ENCODE results near the gene CCM2.

CCM2 gene

DNA sequence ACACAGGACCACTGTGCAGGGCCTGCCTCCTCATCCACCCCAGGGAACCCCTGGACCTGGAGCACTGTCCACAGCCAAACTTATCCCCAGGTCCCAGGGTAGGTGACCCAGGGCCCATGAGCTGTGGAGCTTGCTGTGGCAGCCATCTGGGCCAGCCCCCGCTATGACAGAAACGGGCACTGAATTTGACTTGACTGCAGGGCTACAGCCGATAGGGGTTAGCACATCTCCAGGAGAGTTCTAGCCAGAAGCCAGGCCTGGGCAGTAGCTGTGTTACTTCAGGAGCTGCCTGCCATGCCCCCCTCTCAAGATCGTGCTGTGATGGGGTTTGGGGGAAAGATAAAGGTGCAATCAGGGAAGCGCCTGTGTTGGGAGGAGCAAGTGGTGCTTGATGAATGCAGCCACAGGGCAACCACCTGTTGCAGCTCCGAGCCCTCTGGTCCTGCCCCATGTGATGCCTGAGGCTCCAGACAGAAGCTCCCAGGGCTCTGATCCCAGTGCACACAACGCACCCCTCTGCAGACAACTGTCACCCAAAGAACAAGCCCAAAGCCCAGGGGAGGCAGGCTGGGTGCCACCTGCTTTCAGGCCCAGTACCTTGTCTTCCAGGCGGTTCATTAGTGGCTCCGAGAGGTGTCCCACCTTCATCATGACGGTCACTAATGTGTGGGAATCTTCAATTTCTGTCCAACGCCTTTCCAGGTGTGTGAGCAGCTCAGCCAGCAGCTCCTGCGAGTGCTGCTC, 105.0 kb downstream of the CCM2 start:
- in situ Hi-C loops (cut with MboI; ENCODE audit: low pct_unique_long_range_greater_than_20kb, low sequenced_read_pairs, unreplicated experiment), result no loop called here
- no peak for DNase-seq (ENCODE audit: low spot score)
- TF ChIP-seq, protein P1, sequence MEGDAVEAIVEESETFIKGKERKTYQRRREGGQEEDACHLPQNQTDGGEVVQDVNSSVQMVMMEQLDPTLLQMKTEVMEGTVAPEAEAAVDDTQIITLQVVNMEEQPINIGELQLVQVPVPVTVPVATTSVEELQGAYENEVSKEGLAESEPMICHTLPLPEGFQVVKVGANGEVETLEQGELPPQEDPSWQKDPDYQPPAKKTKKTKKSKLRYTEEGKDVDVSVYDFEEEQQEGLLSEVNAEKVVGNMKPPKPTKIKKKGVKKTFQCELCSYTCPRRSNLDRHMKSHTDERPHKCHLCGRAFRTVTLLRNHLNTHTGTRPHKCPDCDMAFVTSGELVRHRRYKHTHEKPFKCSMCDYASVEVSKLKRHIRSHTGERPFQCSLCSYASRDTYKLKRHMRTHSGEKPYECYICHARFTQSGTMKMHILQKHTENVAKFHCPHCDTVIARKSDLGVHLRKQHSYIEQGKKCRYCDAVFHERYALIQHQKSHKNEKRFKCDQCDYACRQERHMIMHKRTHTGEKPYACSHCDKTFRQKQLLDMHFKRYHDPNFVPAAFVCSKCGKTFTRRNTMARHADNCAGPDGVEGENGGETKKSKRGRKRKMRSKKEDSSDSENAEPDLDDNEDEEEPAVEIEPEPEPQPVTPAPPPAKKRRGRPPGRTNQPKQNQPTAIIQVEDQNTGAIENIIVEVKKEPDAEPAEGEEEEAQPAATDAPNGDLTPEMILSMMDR (IDR thresholded peaks at IDR 0.05; ENCODE audit: extremely low read depth, insufficient read depth, missing control alignments), result no peak

DNA sequence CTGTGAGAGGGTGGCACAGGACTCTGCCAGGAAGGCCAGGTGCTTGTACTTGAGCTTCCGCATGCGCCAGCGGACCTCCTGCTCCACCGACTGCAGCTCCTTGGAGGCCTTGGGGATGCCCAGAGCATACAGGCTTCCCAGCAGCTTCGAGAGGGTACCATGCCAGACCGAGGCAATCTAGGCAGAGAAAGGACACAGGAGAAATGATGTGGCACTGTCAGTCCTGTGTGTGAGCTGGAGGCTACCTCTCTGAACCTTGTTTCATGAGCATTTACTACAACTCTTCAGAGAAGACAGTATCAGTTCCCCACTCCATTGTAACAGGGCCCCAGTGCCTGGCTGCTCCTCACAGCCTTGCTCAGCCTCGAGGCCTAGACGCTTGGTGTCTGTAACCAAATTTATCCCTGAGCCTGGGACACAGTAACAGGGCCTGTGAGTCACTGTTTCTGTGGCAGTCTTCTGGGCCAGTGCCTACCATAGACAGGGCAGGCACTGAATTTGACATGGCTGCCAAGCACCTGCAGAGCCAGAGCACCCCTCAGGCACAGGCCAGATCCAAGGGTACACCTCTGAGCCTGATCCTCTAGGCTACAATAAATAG, 105.7 kb downstream of the CCM2 start:
- TF ChIP-seq, protein P1 (IDR thresholded peaks at IDR 0.05; ENCODE audit: extremely low read depth, insufficient read depth, missing control alignments), result no peak
- in situ Hi-C loops (cut with MboI; ENCODE audit: low pct_unique_long_range_greater_than_20kb, low sequenced_read_pairs, unreplicated experiment), result no loop called here
- no peak for DNase-seq (ENCODE audit: low spot score)

DNA sequence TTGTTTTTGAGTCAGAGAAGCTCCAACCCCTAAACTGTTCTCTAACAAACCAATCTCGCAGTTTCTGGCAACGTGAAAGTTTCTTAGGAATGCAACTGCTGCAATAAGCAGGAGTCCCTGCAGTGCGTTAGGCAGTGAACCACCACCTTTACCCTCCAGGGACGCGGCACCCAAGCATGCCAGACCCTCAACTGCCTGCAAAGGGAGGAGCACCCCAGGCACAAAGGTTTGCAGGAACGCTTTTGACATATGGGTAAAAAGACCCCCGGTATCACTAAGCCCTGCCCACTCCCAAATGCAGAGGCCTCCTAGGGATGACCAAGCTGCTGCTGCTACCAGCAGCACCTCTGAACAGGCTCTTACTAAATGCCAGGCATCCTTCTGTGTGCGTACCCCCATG, 106.8 kb downstream of the CCM2 start:
- TF ChIP-seq, protein P1 (IDR thresholded peaks at IDR 0.05; ENCODE audit: extremely low read depth, insufficient read depth, missing control alignments), result no peak
- no peak for DNase-seq (ENCODE audit: low spot score)
- in situ Hi-C loops (cut with MboI; ENCODE audit: low pct_unique_long_range_greater_than_20kb, low sequenced_read_pairs, unreplicated experiment), result no loop called here

DNA sequence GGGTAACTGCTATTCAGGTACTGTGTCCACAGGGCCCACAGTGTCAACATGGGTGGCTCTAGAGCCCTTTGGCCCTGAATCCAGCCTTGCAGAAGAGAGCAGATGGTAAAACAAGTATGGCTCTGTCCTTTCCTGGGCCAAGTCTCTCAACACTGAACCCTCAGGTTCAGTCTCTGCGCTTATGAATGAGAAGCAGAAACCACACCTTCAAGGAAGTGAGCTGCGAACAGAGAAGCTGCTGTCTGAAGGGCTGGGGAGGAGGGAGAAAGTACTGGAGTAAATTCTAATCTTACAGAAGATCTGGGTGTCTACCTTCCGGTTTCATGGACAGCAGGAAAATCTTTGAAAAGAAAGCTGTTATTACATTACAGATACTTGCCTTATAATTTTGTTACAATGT, 107.4 kb downstream of the CCM2 start:
- in situ Hi-C loops (cut with MboI; ENCODE audit: low pct_unique_long_range_greater_than_20kb, low sequenced_read_pairs, unreplicated experiment), result no loop called here
- DNase-seq (ENCODE audit: low spot score), result no peak
- TF ChIP-seq, protein P1 (IDR thresholded peaks at IDR 0.05; ENCODE audit: extremely low read depth, insufficient read depth, missing control alignments), result no peak

DNA sequence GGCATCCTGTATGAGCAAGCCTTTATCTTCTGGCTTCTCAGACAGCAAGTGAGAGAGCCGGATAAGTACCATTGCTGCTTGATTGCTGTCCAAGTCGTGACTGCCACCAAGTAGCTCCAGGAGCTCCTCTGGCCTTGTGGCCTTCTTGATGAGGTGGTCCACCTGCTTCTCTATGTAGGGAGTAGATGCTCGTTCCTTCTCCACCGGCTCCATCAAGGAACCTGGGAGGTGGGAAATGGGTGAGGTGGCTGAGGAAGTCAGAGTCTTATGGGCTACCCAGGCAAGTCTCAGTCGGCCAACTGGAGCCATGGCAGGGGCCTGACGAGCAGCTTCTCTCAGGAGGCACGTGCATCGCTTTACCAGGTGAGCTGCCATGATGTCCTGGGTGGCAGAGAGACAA, 108.9 kb downstream of the CCM2 start:
- no peak for DNase-seq (ENCODE audit: low spot score)
- TF ChIP-seq, protein P1 (IDR thresholded peaks at IDR 0.05; ENCODE audit: extremely low read depth, insufficient read depth, missing control alignments), result no peak
- in situ Hi-C loops (cut with MboI; ENCODE audit: low pct_unique_long_range_greater_than_20kb, low sequenced_read_pairs, unreplicated experiment), result no loop called here

DNA sequence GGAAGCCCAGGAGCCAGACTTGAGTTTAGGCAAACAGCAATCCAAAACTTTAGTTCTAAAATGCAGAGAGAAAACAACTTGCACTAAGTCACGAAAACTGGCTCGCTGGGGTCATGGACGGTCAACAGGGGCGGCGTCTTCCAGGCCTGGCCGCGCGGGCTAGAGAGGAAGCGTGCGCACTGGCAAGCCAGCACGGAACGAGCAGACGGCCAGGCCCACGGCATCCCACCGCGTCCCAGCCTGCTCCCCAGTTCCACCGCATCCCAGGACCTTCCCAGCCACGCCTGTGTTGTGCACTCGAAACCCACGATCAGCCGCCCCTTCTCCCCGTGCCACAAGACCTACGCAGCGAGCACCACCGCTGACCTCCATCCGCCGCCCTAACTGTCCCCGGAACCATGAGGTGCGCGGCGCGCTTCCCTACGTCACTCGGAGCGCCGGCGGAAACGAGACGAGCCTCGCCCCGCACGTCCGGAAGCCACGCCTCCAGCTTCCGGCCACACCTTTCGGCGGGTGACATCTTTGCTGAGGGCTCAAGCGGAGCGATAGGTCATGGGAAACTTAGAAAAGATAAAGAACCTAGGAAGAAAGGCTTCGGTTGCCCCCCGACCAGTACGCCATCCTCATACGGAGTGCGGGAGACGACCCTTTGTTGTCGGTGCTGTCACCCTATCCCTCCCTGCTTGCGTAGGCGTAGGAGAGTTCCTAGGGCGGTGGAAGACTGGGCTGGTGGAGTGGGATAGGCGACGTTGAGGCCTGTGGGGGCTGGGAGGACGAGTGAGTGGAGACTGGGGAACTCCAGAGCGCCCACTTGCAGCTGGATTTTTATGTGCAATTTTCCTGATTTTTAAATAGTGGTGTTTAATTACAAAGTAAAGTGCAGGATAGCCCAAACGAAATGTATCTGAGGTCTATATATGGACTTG, 111.6 kb downstream of the CCM2 start, which contains the start of gene TBRG4:
TSS of gene TBRG4 (minus strand) at position 400 of the 926 bp plus-strand sequence. CDS start 2,460 bp downstream, outside the sequence.
- peak; percentile 94 for DNase-seq (ENCODE audit: low spot score)
- in situ Hi-C loops (cut with MboI; ENCODE audit: low pct_unique_long_range_greater_than_20kb, low sequenced_read_pairs, unreplicated experiment), result no loop called here
- TF ChIP-seq, protein P1 (IDR thresholded peaks at IDR 0.05; ENCODE audit: extremely low read depth, insufficient read depth, missing control alignments), result peak; percentile 32

Measured in GM13977 (cell line).